NCI-H510A (cell line): Measurements from ENCODE around the gene ZFP42.
"Not testable (repeated sequence)": the region's sequence is repeated elsewhere in the genome, so short reads cannot be mapped to it uniquely, and the experiment has no call there.

Source experiments
- DNase-seq: peaks from one replicate; lab custom pipeline; 2025; lab: John Stamatoyannopoulos, UW

The ZFP42 gene

DNA sequence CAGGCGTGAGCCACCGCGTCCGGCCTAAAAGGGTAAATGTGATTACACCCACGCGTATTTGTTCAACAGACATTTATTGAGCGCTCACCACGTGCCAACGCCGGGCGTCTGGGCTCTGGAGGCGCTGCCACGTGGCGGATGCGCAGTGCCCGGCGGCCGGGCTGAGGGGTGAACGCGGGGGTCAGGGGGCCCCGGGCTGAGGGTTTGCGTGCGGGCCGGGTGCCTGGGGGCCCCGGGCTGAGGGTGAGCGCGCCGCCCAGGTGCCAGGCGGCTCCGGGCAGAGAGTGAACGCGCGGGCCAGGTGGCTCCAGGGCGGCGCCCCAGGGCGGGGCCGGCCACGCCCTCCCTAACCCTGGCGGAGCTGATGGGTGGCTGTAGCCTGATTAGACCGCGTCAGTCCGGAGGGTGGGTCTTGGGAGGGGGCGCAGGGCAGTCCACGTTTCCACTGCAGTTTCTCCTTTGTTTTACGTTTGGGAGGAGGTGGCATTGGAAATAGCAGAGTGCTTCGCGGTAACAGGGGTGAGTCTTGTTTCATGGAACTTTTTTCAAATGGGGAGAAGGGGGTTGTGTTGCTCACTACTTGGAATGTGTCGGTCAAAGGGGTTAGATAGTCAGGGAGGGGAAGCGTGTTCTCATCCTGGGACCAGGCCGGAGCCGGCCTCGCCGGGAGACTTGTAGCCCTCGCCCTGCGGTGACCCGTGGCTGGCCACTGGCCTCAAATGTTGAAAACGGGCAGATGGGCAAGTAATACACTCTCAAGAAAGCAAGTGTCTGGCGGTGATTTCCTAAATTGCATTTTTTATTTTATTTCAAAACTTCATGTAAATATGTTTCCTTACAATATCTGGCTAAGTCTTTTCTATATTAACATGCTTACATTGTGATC lies at the start of gene ZFP42:
Gene ZFP42 (plus strand): TSS at position 450 of the 886 bp plus-strand sequence. CDS start 7,037 bp downstream, outside the sequence.
- peak; percentile 61 for DNase-seq

DNA sequence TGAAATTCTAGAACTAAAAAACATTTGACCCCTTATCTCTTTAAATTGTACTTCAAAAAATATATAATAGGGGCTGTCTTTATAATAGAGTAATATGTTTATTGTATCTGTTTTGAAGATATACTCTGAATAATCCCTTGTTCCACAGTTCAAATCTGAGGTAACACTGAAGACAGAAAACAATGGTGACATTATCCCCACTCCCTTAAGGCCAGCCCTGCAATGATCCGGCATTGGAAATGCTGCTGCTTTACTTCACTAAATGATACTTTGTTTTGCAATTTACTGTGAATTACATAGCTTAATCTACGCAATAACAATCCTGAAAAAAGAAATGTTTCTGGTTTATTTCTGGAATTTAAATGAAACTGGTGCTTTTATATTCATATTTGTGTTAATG lies 34.4 kb upstream of the ZFP42 start:
- no peak for DNase-seq

GRCh38 chr4:187961961-187962360 lies 33.6 kb upstream of the ZFP42 start:
- DNase-seq = no peak

DNA sequence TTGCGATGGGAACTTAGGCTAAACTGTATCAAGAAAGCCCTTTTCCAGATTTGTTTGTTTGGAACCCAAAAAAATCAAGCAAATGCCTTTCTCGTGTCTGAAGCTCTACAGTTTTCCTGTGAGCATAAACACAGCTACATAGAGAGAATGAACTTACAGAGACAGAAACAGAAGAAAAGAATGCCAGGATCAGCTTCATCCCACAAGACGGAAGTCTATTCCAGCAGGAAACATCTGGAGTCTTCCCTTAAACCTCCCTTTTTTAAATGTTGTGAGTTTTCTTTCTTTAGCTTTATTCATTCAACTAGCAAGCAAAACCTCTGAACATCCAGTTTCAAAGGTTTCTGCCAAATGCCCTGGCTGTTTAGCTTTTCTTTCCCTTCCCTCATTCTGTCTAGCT lies 32.6 kb upstream of the ZFP42 start:
- DNase-seq = no peak

- no peak for DNase-seq
Measured at GRCh38 chr4:187965726-187966125, 29.8 kb upstream of the ZFP42 start.

DNA sequence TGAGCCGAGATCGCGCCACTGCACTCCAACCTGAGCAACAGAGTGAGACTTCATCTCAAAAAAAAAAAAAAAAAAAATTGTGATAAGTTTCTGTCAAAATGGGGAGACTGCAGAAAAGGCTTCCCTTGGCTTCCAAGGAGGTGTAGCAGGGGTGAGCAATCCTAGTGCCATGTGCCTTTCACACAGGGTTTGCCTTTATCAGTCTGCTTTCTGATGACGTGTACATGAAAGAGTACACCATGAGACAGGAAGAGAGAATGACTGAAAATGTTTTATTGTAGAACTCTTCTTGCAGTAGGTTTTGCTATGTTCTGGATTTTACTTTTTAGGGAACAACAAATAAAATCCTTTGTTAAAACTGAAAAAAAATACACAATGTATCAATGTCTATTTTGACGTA lies 23.4 kb upstream of the ZFP42 start:
- no peak for DNase-seq

DNA sequence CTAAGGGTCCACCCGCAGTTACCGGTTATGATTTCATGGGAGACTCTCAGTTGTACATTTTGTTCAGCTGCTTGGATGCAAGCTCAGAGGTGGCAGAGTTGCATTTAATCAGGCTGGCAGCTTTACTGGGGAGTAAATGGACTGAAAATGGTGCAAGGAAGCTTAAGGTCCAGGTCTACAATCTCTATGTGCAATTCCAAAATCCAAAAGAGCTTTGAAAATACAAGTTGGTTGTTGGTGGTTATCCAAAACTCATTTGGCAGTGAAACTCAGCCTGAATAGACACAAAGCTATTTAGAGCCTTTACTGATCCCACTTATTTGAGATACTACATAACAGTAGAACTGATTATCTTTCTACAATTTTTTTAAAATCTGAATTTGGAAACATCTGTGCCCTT lies 11.8 kb upstream of the ZFP42 start:
- DNase-seq = no peak

GRCh38 chr4:187992971-187993370 lies 2.6 kb upstream of the ZFP42 start:
- no peak for DNase-seq

DNA sequence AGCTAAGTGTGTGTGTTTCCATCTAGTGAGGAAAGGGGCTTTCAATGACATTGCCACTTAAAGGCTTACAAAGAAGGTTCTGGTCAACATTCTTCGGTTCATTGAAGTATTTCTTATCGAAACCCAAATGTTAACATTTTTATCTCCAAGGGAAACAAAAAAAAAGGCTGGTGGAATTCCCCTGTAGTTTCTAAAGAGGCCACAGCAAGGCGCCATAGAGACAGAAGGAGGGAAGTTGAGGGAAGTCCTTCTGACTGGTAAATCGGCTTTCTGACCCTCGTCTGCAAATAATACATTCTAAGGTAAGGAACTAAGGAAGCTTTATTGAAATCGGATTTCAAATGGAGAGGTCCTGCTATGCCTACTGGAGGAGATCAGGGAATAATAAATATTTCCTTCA lies 1.7 kb upstream of the ZFP42 start:
- no peak for DNase-seq

DNA sequence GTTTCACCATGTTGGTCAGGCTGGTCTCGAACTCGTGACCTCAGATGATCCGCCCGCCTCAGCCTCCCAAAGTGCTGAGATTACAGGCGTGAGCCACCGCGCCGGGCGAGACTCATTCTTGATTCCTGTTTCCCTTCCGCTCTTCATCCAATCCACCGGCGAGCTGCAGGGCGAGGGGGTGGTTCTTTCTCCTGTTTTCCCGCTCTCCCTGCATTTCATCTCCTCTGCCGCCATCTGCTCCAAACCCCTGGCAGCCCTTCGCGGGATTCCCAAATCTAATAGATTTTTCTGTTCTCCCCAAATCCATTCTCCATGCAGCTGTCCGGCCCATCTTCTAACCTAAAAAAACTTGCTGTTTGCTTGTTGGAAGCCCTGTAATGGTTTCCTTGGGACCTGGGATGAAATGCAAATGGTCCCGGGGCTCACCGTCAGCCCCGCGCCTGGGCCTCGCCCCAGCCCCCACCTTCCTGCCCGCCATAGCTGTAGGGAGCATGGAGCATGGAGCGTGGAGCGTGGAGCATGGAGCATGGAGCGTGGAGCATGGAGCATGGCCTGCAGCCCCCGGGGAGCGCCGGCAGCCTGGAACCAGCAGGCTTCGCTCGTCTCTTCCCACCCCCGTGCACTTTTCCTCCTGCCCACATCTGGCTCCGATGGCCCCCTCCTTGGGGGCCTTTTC lies 1.1 kb downstream of the ZFP42 start:
- DNase-seq = peak; percentile 63

DNA sequence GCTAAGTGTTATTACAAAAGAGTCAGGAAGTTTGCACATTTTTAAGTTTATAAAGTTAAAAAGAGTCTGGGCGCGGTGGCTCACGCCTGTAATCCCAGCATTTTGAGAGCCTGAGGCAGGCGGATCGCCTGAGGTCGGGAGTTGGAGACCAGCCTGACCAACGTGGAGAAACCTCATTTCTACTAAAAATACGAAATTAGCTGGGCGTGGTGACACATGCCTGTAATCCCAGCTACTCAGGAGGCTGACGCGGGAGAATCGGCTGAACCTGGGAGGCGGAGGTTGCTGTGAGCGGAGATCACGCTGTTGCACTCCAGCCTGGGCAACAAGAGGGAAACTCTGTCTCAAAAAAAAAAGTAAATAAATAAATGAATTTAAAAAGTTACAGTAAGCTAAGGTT lies 2.4 kb downstream of the ZFP42 start:
- DNase-seq = not testable (repeated sequence)

DNA sequence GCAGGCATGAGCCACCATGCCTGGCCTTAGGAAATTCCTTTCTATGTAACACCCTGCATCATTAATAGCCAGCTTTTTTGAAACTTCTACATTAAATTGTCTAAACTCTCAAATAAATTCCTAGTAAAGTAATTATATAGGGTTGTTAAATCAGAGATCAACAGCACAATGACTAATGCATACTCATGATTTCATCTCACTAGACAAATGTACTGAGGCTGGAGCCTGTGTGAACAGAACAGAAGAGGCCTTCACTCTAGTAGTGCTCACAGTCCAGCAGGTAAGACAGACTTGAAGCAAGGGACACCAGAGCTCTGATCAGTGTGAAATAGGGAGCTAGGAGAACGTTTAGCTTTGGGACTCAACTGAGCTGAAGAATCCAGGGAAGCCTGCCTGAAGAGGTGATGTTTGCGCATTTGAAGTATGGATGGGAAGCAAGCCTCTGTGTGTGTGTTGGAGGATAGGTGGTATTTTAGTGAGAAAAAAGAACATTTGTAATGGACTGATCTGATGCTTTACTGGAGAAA lies 3.9 kb downstream of the ZFP42 start:
- DNase-seq = no peak

DNA sequence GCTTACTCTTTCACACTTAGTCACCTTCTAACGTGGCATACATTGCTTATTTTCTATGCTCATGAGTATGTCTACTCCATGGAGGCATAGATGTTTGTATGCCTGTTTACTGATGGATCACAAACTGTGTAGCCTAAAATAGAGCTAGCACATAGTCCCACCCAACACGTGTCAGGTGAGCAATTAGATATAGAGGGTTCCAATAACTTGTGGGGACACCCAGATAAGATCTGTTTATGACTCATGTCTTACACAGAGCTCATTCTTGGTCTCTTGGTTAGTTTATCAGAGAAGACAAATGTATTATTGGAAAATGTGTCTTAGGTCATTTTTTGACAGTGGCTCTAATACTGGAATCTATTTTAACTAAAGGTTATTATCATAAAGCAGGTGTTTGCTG lies 6.8 kb downstream of the ZFP42 start:
- DNase-seq = no peak

DNA sequence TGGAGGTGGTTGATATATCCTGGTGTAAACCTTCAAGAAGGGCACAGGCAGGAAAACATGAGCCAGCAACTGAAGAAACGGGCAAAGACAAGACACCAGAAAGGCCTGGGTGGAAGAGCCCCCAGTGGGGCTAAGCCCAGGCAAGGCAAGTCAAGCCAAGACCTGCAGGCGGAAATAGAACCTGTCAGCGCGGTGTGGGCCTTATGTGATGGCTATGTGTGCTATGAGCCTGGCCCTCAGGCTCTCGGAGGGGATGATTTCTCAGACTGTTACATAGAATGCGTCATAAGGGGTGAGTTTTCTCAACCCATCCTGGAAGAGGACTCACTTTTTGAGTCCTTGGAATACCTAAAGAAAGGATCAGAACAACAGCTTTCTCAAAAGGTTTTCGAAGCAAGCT lies 7.2 kb downstream of the ZFP42 start:
- DNase-seq = no peak

DNA sequence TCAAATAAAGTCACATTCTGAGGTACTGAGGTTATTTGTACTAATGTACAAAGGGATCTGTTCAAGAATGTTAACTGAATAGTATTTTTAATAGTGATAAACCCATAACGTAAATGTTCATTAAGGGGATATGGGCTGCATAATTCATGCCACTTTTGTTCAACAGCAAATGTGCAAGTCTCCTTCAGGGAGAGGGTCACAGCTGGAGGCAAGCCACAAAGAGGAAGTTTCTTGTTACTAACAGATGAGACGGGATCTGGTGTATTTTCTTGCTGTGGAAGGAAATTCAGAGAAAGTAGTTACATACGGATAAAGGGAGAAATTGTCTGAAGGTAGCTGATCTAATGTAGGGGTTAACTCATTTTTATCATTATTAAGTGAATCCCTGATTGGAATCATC lies 10.0 kb downstream of the ZFP42 start:
- DNase-seq = no peak

DNA sequence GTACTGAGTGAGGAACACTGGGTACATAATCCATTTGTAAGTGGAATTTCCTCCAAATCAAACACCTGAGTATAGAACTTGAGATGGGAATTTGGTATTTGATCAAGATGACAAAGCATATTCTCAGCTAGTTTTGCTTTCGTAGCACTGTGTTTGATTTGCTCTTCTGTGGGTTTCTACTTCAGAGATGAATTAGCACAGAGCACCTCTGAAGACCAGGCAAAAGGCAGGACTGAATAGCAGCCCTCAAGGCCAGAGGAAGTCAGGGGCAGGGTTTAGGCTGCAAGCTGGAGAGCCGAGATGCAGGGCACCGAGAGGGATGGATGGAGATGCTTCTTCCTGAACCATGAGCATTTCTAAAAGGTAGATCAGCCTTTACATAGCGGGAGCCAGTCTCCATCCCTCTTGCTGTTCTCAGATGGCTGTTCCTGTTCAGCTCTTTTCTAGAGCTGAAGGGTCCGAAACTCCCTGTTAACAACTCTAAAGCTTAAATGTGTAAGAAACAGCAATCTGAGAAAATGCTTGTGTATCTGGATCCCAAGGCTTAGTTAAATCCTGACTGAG lies 10.8 kb downstream of the ZFP42 start:
- DNase-seq = no peak

- no peak for DNase-seq
Measured at GRCh38 chr4:188008377-188008776, 12.8 kb downstream of the ZFP42 start.

DNA sequence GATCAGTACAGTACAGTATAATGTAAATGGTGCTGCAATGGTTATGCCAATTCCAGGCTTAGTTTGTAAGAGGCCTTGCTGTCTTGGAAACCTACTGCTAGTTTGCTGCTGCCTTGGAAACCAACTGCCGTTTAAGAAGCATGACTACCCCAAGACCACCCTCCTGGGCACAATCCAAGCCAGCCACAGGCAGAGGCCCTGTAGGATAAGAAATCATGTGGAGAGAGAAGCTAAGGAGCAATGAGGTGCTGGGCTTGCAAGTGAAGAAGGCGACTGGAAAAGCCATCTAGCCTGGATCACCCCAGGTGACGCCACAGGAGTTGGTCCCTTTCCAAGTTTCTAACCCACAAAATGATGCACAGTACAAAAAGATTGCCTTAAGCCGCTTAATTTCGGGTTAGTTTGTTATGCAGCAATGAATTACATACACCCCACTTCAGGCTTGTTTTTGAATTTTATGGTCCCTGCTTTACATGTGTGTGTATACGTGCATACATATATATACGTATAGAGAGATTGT lies 16.9 kb downstream of the ZFP42 start:
- no peak for DNase-seq

- DNase-seq = no peak
Measured at GRCh38 chr4:188015025-188015940, 19.7 kb downstream of the ZFP42 start.

GRCh38 chr4:188016754-188017153 lies 21.2 kb downstream of the ZFP42 start:
- DNase-seq = no peak

DNA sequence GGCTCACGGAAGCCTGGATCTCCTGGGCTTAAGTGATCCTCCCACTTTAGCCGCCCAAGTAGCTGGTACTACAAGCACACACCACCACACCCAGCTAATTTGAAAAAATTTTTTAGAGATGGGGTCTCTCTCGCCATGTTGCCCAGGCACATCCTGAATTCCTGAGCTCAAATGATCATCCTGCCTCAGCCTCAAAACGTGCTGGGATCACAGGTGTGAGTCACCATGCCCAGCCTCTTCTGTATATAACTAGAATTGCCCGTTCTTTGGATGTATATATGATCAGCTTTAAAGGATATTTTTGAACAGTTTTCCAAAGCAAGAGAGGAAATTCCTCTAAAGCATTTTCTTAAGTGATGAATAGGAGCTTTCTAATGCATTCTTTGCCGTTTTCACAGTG lies 22.7 kb downstream of the ZFP42 start:
- no peak for DNase-seq
